BE2C (cell line): Measurements from ENCODE around the gene EIF3B.
"Not testable (repeated sequence)": the region's sequence is repeated elsewhere in the genome, so short reads cannot be mapped to it uniquely, and the experiment has no call there.

Experiments used
- DNase-seq: peaks from one replicate; pipeline ENCODE4 v3.0.0-alpha.2; 2020
- H3K27me3 ChIP-seq: fragments of 250-450 bp; sonication (Bioruptor Pico); 2 replicates; pipeline ENCODE4 v1.5.1; 2020; ENCODE audit warnings: mild to moderate bottlenecking
- H3K36me3 ChIP-seq: fragments of 250-450 bp; sonication (Bioruptor Pico); 2 replicates; pipeline ENCODE4 v1.5.1; 2020; ENCODE audit warnings: mild to moderate bottlenecking
- H3K4me1 ChIP-seq: fragments of 250-450 bp; sonication (Bioruptor Pico); 2 replicates; pipeline ENCODE4 v1.5.1; 2020
- H3K4me3 ChIP-seq: 2 replicates; pipeline ENCODE4 v1.5.1; 2011; ENCODE audit warnings: low read depth, low read length
- H3K9me3 ChIP-seq: fragments of 250-450 bp; sonication (Bioruptor Pico); 2 replicates; pipeline ENCODE4 v1.5.1; 2020
- TF ChIP-seq, protein P1 (sequence below): IDR thresholded peaks from 2 replicates; pipeline ENCODE4 v1.5.1; 2012; ENCODE audit warnings: mild to moderate bottlenecking, low read depth, low read length

The EIF3B gene

DNA sequence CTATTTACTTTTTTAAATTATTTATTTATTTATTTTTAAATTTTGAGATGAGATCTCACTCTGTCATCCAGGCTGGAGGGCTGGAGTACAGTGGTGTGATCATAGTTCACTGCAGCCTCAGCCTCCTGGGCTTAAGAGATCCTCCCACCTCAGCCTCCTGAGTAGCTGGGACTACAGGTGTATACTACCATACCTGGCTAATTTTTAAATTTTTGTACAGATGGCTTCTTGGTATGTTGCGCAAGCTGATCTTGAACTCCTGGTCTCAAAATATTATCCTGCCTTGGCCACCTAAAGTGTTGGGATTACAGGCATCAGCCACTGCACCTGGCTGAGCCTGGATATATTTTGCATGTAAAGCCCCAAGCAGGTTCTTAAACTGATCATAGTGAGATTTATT, 56.4 kb downstream of the EIF3B start:
- Histone ChIP-seq H3K36me3 (no peaks in the 10 kb centered on the region), H3K4me3 (no peak overlapping the region)
- TF ChIP-seq, protein P1, sequence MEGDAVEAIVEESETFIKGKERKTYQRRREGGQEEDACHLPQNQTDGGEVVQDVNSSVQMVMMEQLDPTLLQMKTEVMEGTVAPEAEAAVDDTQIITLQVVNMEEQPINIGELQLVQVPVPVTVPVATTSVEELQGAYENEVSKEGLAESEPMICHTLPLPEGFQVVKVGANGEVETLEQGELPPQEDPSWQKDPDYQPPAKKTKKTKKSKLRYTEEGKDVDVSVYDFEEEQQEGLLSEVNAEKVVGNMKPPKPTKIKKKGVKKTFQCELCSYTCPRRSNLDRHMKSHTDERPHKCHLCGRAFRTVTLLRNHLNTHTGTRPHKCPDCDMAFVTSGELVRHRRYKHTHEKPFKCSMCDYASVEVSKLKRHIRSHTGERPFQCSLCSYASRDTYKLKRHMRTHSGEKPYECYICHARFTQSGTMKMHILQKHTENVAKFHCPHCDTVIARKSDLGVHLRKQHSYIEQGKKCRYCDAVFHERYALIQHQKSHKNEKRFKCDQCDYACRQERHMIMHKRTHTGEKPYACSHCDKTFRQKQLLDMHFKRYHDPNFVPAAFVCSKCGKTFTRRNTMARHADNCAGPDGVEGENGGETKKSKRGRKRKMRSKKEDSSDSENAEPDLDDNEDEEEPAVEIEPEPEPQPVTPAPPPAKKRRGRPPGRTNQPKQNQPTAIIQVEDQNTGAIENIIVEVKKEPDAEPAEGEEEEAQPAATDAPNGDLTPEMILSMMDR = no peak

GRCh38 chr7:2411815-2412586, 57.4 kb downstream of the EIF3B start:
- Histone ChIP-seq H3K27me3 (no peaks in the 10 kb centered on the region), H3K36me3 (no peaks in the 10 kb centered on the region), H3K4me3 (no peak overlapping the region), H3K9me3 (no peaks in the 10 kb centered on the region), H3K4me1 (no peaks in the 10 kb centered on the region; the same call in 1 of the 2 replicates)
- DNase-seq = no peak
- TF ChIP-seq, protein P1 = no peak

More for the DNA sequence above, 56.4 kb downstream of the EIF3B start:
- no peak for DNase-seq
- H3K4me1 ChIP-seq = no peaks in the 10 kb centered on the region; the same call in 1 of the 2 replicates
- no peaks in the 10 kb centered on the region for H3K9me3 ChIP-seq
- no peaks in the 10 kb centered on the region for H3K27me3 ChIP-seq

GRCh38 chr7:2412587-2413201, 58.1 kb downstream of the EIF3B start:
- Histone ChIP-seq H3K9me3 (no peaks in the 10 kb centered on the region), H3K4me1 (no peaks in the 10 kb centered on the region; the same call in 1 of the 2 replicates), H3K27me3 (no peaks in the 10 kb centered on the region), H3K36me3 (no peaks in the 10 kb centered on the region), H3K4me3 (no peak overlapping the region)
- no peak for DNase-seq
- TF ChIP-seq, protein P1 = no peak

- TF ChIP-seq, protein P1 = no peak
- DNase-seq = no peak
These were observed 61.4 kb downstream of the EIF3B start for GRCh38 chr7:2416063-2416462.

DNA sequence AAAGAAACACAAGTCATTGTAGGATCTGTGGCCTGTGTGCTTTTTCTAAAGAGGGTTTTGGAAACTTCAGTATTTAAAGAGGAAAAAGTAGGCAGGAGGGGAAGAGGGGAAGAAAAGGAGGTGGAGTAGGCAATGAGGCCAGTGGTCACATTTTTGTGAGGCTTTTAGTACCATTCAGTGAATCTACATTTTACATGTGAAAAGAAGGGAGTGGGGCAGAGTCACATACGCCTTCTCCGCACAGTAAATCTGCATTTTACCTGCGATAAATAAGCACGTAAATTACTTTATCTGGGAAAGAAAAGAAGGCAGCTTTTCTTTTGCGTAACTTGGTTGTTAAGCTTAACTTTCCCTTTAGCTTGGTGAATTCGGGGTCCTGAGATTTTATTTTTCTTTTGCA, 62.0 kb downstream of the EIF3B start:
- Histone ChIP-seq H3K27me3 (no peaks in the 10 kb centered on the region), H3K9me3 (no peaks in the 10 kb centered on the region), H3K4me1 (no peaks in the 10 kb centered on the region), H3K4me3 (no peak overlapping the region), H3K36me3 (no peaks in the 10 kb centered on the region)
- no peak for DNase-seq
- TF ChIP-seq, protein P1 = no peak

More at GRCh38 chr7:2416063-2416462, 61.4 kb downstream of the EIF3B start:
- H3K4me1 ChIP-seq = no peaks in the 10 kb centered on the region
- no peaks in the 10 kb centered on the region for H3K27me3 ChIP-seq
- H3K9me3 ChIP-seq = no peaks in the 10 kb centered on the region
- H3K4me3 ChIP-seq = no peak overlapping the region
- no peaks in the 10 kb centered on the region for H3K36me3 ChIP-seq

DNA sequence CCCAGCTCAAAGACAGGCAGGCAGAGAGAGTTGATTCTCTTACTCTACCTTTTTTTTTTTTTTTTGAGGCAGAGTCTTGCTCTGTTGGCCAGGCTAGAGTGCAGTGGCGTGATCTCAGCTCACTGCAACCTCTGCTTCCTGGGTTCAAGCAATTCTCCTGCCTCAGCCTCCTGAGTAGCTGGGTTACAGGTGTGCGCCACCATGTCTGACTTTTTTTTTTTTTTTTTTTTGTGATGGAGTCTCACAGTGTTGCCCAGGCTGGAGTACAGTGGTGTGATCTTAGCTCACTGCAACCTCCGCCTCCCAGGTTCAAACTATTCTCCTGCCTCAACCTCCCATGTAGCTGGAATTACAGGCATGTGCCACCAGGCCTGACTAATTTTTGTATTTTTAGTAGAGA, 62.6 kb downstream of the EIF3B start:
- H3K27me3 ChIP-seq, H3K4me3 ChIP-seq, DNase-seq, H3K9me3 ChIP-seq, H3K36me3 ChIP-seq, H3K4me1 ChIP-seq: not testable (repeated sequence)
